ENCODE measurements around the gene RPRML. TPM values are rescaled to one million over a fixed set of nuclear protein-coding genes. Genes with fewer than 3 reads are reported as not detected.

The RPRML gene
- total RNA-seq, 1 experiment from 2014 or later = 1.3 TPM

DNA sequence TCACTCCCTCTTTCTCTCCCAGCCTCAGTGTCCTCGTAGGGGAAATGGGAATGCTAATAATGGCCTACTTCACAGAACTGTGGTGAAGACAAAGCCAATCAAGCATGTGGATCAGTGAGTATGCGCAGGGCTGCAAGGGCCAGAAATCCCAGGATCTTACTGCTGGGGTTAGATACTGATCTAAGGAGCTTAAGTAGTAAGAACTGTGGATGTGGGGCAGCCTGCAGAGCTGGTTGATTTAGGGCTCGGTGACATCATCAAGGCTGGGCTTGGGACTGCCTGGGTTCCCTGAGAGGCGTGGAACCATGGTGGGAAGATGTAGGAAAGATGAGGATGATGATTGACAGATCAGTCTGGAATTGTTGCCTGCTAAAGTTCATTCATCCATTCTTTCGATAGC, 30.5 kb downstream of the RPRML start:
- WGBS (ENCODE audit: extremely low coverage, insufficient read length, low lambda C conversion rate) = no CpG with 5 or more reads among the region's 5 CpGs

More for the DNA sequence above, 30.5 kb downstream of the RPRML start:
- no peaks in the 10 kb centered on the region; the same call in 1 of the 2 replicates for H3K4me1 ChIP-seq (ENCODE audit: insufficient read depth, low read length)
- no peak overlapping the region for H2AFZ ChIP-seq (ENCODE audit: low read length)
- no peak for TF ChIP-seq CTCF (conservative IDR thresholded peaks at IDR 0.05)
- no peak overlapping the region for H2AK5ac ChIP-seq (ENCODE audit: insufficient read length, low read length)
- H3K27ac ChIP-seq (ENCODE audit: insufficient read length, low read depth, low read length) = no peak overlapping the region
- no peak overlapping the region for H2BK5ac ChIP-seq (ENCODE audit: insufficient read length, low read length)
- no peak overlapping the region for H4K91ac ChIP-seq (ENCODE audit: insufficient read length, low read depth, low read length)
- no peak overlapping the region for H2BK20ac ChIP-seq (ENCODE audit: low read depth, low read length, poor library complexity, severe bottlenecking)
- Mint-ChIP-seq H3K27me3 (ENCODE audit: low read depth) (peaks cover 10% of the 10 kb centered on the region), H3K4me1 (peaks cover 28 to 35% of the 10 kb centered on the region in 2 experiments), H3K36me3 (ENCODE audit: insufficient read depth in 1 of 3, low read depth in 3 of 3) (peaks cover 0 to 11% (median 7%) of the 10 kb centered on the region in 3 experiments; a peak in 2 of 7 replicates), H3K4me3 (no peak overlapping the region), H3K27ac (no peak overlapping the region), H3K9me3 (no peaks in the 10 kb centered on the region)
- H3K56ac ChIP-seq (ENCODE audit: insufficient read length, low read depth, low read length) = no peak overlapping the region
- H2BK120ac ChIP-seq (ENCODE audit: low read depth, low read length, poor library complexity, severe bottlenecking) = no peak overlapping the region
- H2BK12ac ChIP-seq (ENCODE audit: insufficient read length, low read depth, low read length) = no peak overlapping the region
- H4K8ac ChIP-seq (replicated peaks; ENCODE audit: insufficient read length, low read depth, low read length) = no peak overlapping the region
- H3K23me2 ChIP-seq (ENCODE audit: insufficient read length, low read depth, low read length, poor library complexity, severe bottlenecking) = peaks cover 2% of the 10 kb centered on the region
- no peak overlapping the region for H2BK15ac ChIP-seq (ENCODE audit: low read depth, low read length)
- H4K5ac ChIP-seq (ENCODE audit: insufficient read length, low read depth, low read length) = no peak overlapping the region
- no peak overlapping the region for H3K4me2 ChIP-seq (ENCODE audit: insufficient read depth, insufficient read length, low read length)
- no peaks in the 10 kb centered on the region for H3K9me3 ChIP-seq (ENCODE audit: control insufficient read depth, low read depth, low read length)
- no peak overlapping the region for H3K18ac ChIP-seq (ENCODE audit: insufficient read length, low read depth, low read length)
- H3T11ph ChIP-seq (ENCODE audit: low read length) = no peak overlapping the region
- H4K20me1 ChIP-seq (ENCODE audit: control insufficient read depth, insufficient read depth, insufficient read length) = no peaks in the 10 kb centered on the region
- no peaks in the 10 kb centered on the region for H3K79me1 ChIP-seq (ENCODE audit: insufficient read depth, low read depth, low read length, poor library complexity, severe bottlenecking)
- no peaks in the 10 kb centered on the region for H3K27me3 ChIP-seq (ENCODE audit: insufficient read depth, low read length)
- H3K9ac ChIP-seq (ENCODE audit: extremely low read depth, insufficient read length, low read length) = no peak overlapping the region
- no peak overlapping the region for H3K4ac ChIP-seq (ENCODE audit: low read depth, low read length)
- H3K23ac ChIP-seq (ENCODE audit: insufficient read length, low read depth, low read length) = no peak overlapping the region
- no peaks in the 10 kb centered on the region for H3K79me2 ChIP-seq (ENCODE audit: insufficient read depth, low read length)
- H3K14ac ChIP-seq (ENCODE audit: insufficient read depth, low read length) = no peak overlapping the region
- no peak for DNase-seq

All from H9 (cell line).